Measurements from ENCODE around the gene ARAF. TPM values are rescaled to one million over a fixed set of nuclear protein-coding genes. Genes with fewer than 3 reads are reported as not detected.

The ARAF gene

Small RNAs within 50 kb of the gene (small RNA-seq; reads per million reads assigned to genes)
- not detected for gene MIR4769 (ENCODE audit: insufficient read depth)
